Glutamatergic neuron (in vitro differentiated cells): ENCODE data around the gene MYBPH. TPM values are rescaled to one million over a fixed set of nuclear protein-coding genes. Genes with fewer than 3 reads are reported as not detected.

Experiments
- DNase-seq: peaks from one replicate; pipeline ENCODE4 v3.0.0; 2022
- H3K27ac Mint-ChIP-seq: one replicate; pipeline ENCODE4 v1.8.0; 2020; ENCODE audit warnings: mild to moderate bottlenecking, mixed read lengths, inconsistent platforms; ENCODE audit not compliant: unreplicated experiment
- H3K27me3 Mint-ChIP-seq: one replicate; pipeline ENCODE4 v1.8.0; 2020; ENCODE audit warnings: mild to moderate bottlenecking, moderate library complexity, mixed read lengths, inconsistent platforms; ENCODE audit not compliant: unreplicated experiment
- H3K36me3 Mint-ChIP-seq: one replicate; pipeline ENCODE4 v1.8.0; 2020; ENCODE audit warnings: mild to moderate bottlenecking, mixed read lengths, inconsistent platforms; ENCODE audit not compliant: unreplicated experiment
- H3K4me1 Mint-ChIP-seq: one replicate; pipeline ENCODE4 v1.8.0; 2020; ENCODE audit warnings: mild to moderate bottlenecking, low read depth, mixed read lengths, inconsistent platforms; ENCODE audit not compliant: unreplicated experiment
- H3K4me3 Mint-ChIP-seq: one replicate; pipeline ENCODE4 v1.8.0; 2020; ENCODE audit warnings: mild to moderate bottlenecking, mixed read lengths, inconsistent platforms; ENCODE audit not compliant: unreplicated experiment
- H3K9me3 Mint-ChIP-seq: one replicate; pipeline ENCODE4 v1.8.0; 2020; ENCODE audit warnings: mild to moderate bottlenecking, moderate library complexity, mixed read lengths, inconsistent platforms; ENCODE audit not compliant: unreplicated experiment
- CTCF ChIP-seq: fragments of 200-600 bp; sonication (generic); IDR thresholded peaks from one replicate; pipeline ENCODE4 v1.5.0; 2021; ENCODE audit not compliant: partially characterized antibody, unreplicated experiment
- total RNA-seq: library from RNA; stranded (reverse); fragmentation: NEBNext Ultra II Directional; extraction: Animal tissue kit (Norgen Biotek cat#: 25700); gene quantifications from one replicate; pipeline ENCODE4 v1.2.1, GENCODE V29; 2021; ENCODE audit not compliant: unreplicated experiment

The MYBPH gene
- total RNA-seq, 1 donor from 2014 or later: not detected

- Mint-ChIP-seq H3K36me3 (no peaks in the 10 kb centered on the region), H3K4me1 (peaks cover 16% of the 10 kb centered on the region), H3K4me3 (no peak overlapping the region), H3K27ac (peak overlapping the region; percentile 44), H3K27me3 (peaks cover 6% of the 10 kb centered on the region), H3K9me3 (peaks cover 12% of the 10 kb centered on the region)
- TF ChIP-seq CTCF: no peak
- DNase-seq: no peak
These were observed 32.6 kb upstream of the MYBPH start for GRCh38 chr1:203208181-203208580.

- peaks cover 16% of the 10 kb centered on the region for H3K4me1 Mint-ChIP-seq
- H3K27me3 Mint-ChIP-seq: peaks cover 6% of the 10 kb centered on the region
- no peaks in the 10 kb centered on the region for H3K36me3 Mint-ChIP-seq
- H3K4me3 Mint-ChIP-seq: no peak overlapping the region
- DNase-seq: no peak
- peaks cover 12% of the 10 kb centered on the region for H3K9me3 Mint-ChIP-seq
- no peak for TF ChIP-seq CTCF
- peak overlapping the region; percentile 44 for H3K27ac Mint-ChIP-seq
These were observed 32.1 kb upstream of the MYBPH start for GRCh38 chr1:203207751-203208150.

- DNase-seq: no peak
These were observed 30.6 kb upstream of the MYBPH start for GRCh38 chr1:203206129-203206687.

GRCh38 chr1:203204756-203205155, 29.1 kb upstream of the MYBPH start:
- TF ChIP-seq CTCF: no peak
- no peak overlapping the region for H3K27ac Mint-ChIP-seq

More at GRCh38 chr1:203206129-203206687, 30.6 kb upstream of the MYBPH start:
- TF ChIP-seq CTCF: no peak
- Mint-ChIP-seq H3K9me3 (peaks cover 14% of the 10 kb centered on the region), H3K4me3 (no peak overlapping the region), H3K36me3 (no peaks in the 10 kb centered on the region), H3K27ac (no peak overlapping the region), H3K27me3 (peaks cover 9% of the 10 kb centered on the region), H3K4me1 (peaks cover 16% of the 10 kb centered on the region)

GRCh38 chr1:203202431-203203245, 27.0 kb upstream of the MYBPH start:
- no peak for DNase-seq
- peaks cover 13% of the 10 kb centered on the region for H3K4me1 Mint-ChIP-seq
- H3K27me3 Mint-ChIP-seq: peaks cover 13% of the 10 kb centered on the region
- no peak overlapping the region for H3K27ac Mint-ChIP-seq
- no peak for TF ChIP-seq CTCF
- no peak overlapping the region for H3K4me3 Mint-ChIP-seq
- peaks cover 4% of the 10 kb centered on the region for H3K36me3 Mint-ChIP-seq
- H3K9me3 Mint-ChIP-seq: peaks cover 8% of the 10 kb centered on the region

More at GRCh38 chr1:203204756-203205155, 29.1 kb upstream of the MYBPH start:
- Mint-ChIP-seq H3K4me1 (peaks cover 20% of the 10 kb centered on the region), H3K9me3 (peaks cover 11% of the 10 kb centered on the region), H3K36me3 (no peaks in the 10 kb centered on the region), H3K27me3 (peaks cover 13% of the 10 kb centered on the region), H3K4me3 (no peak overlapping the region)
- no peak for DNase-seq
